ENCODE measurements around the gene KCNH2.

DNA sequence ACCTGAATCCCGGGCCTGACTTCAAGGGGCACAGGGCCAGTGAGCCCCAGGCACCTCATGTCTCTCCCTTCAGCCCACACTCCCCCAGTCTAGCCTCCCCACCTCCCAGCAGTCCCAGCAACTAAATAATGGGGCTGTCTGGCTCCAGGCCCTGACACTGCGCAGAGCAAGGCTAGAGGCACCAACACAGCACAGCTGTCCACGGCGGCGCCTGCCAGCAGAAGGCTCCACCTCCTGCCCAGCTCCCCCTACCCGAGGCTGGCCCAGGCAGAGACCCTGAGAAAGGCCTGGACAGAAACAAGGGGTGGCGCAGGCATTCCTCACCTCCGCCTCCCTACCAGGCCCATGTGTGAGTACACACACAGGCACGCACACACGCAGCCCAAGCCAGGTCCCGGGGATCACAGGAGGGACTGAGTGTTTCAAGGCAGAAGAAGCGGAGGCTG, 6.1 kb downstream of the KCNH2 start:
- TF ChIP-seq, protein P1, sequence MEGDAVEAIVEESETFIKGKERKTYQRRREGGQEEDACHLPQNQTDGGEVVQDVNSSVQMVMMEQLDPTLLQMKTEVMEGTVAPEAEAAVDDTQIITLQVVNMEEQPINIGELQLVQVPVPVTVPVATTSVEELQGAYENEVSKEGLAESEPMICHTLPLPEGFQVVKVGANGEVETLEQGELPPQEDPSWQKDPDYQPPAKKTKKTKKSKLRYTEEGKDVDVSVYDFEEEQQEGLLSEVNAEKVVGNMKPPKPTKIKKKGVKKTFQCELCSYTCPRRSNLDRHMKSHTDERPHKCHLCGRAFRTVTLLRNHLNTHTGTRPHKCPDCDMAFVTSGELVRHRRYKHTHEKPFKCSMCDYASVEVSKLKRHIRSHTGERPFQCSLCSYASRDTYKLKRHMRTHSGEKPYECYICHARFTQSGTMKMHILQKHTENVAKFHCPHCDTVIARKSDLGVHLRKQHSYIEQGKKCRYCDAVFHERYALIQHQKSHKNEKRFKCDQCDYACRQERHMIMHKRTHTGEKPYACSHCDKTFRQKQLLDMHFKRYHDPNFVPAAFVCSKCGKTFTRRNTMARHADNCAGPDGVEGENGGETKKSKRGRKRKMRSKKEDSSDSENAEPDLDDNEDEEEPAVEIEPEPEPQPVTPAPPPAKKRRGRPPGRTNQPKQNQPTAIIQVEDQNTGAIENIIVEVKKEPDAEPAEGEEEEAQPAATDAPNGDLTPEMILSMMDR (IDR thresholded peaks at IDR 0.05), result no peak
- TF ChIP-seq POLR2A (IDR thresholded peaks at IDR 0.05), result no peak

Measured in adrenal gland (tissue), 5 donors.